ENCODE data around the gene SGMS1.
A peak's percentile ranks its signal among the peaks of the same experiment; 100 is the strongest.

SGMS1 gene

GRCh38 chr10:50415292-50415691 is 208.5 kb downstream of the SGMS1 start:
- Histone ChIP-seq H3K36me3 (replicated peaks) (no peaks in the 10 kb centered on the region), H3K9me3 (no peaks in the 10 kb centered on the region), H3K4me1 (peaks cover 38% of the 10 kb centered on the region), H3K27me3 (ENCODE audit: low read depth) (no peaks in the 10 kb centered on the region), H3K4me3 (no peak overlapping the region)
- in situ Hi-C loops (cut with MboI; ENCODE audit: low sequenced_read_pairs), result no loop called here
- DNase-seq (ENCODE audit: low spot score in 2 of 2), result no peak

- DNase-seq (ENCODE audit: low spot score in 2 of 2), result peak; percentile 55 to 79
- peaks cover 44% of the 10 kb centered on the region for H3K4me1 ChIP-seq
- H3K4me3 ChIP-seq, result no peak overlapping the region
- no peaks in the 10 kb centered on the region for H3K9me3 ChIP-seq
- H3K36me3 ChIP-seq (replicated peaks), result no peaks in the 10 kb centered on the region
- in situ Hi-C loops (cut with MboI; ENCODE audit: low sequenced_read_pairs), result no loop called here
- no peaks in the 10 kb centered on the region for H3K27me3 ChIP-seq (ENCODE audit: low read depth)
Measured at GRCh38 chr10:50410066-50410811, 213.5 kb downstream of the SGMS1 start.

GRCh38 chr10:50407076-50407801 is 216.5 kb downstream of the SGMS1 start:
- in situ Hi-C loops (cut with MboI; ENCODE audit: low sequenced_read_pairs), result no loop called here

GRCh38 chr10:50406457-50407070 is 217.2 kb downstream of the SGMS1 start:
- Histone ChIP-seq H3K4me1 (peaks cover 28% of the 10 kb centered on the region), H3K27me3 (ENCODE audit: low read depth) (no peaks in the 10 kb centered on the region), H3K36me3 (replicated peaks) (no peaks in the 10 kb centered on the region), H3K9me3 (no peaks in the 10 kb centered on the region), H3K4me3 (no peak overlapping the region)
- in situ Hi-C loops (cut with MboI; ENCODE audit: low sequenced_read_pairs), result no loop called here
- DNase-seq (ENCODE audit: low spot score in 2 of 2), result no peak

More at GRCh38 chr10:50407076-50407801, 216.5 kb downstream of the SGMS1 start:
- no peaks in the 10 kb centered on the region for H3K9me3 ChIP-seq
- H3K4me1 ChIP-seq, result peaks cover 28% of the 10 kb centered on the region
- no peaks in the 10 kb centered on the region for H3K36me3 ChIP-seq (replicated peaks)
- no peak for DNase-seq (ENCODE audit: low spot score in 2 of 2)
- H3K27me3 ChIP-seq (ENCODE audit: low read depth), result no peaks in the 10 kb centered on the region
- no peak overlapping the region for H3K4me3 ChIP-seq

- in situ Hi-C loops (cut with MboI; ENCODE audit: low sequenced_read_pairs), result no loop called here
- Histone ChIP-seq H3K36me3 (replicated peaks) (no peaks in the 10 kb centered on the region), H3K4me3 (no peak overlapping the region), H3K9me3 (no peaks in the 10 kb centered on the region), H3K4me1 (peaks cover 21% of the 10 kb centered on the region), H3K27me3 (ENCODE audit: low read depth) (no peaks in the 10 kb centered on the region)
- DNase-seq (ENCODE audit: low spot score in 2 of 2), result no peak
Measured at GRCh38 chr10:50405723-50406122, 218.0 kb downstream of the SGMS1 start.

- H3K27me3 ChIP-seq (ENCODE audit: low read depth), result no peaks in the 10 kb centered on the region
- H3K36me3 ChIP-seq (replicated peaks), result no peaks in the 10 kb centered on the region
- in situ Hi-C loops (cut with MboI; ENCODE audit: low sequenced_read_pairs), result no loop called here
- H3K4me3 ChIP-seq, result no peak overlapping the region
- H3K4me1 ChIP-seq, result peaks cover 5% of the 10 kb centered on the region
- no peak for DNase-seq (ENCODE audit: low spot score in 2 of 2)
- H3K9me3 ChIP-seq, result no peaks in the 10 kb centered on the region
Measured at GRCh38 chr10:50404021-50404773, 219.6 kb downstream of the SGMS1 start.

- H3K4me1 ChIP-seq, result peaks cover 5% of the 10 kb centered on the region; the same call in 1 of the 2 replicates
- no peaks in the 10 kb centered on the region for H3K9me3 ChIP-seq
- H3K4me3 ChIP-seq, result no peak overlapping the region
- H3K36me3 ChIP-seq (replicated peaks), result no peaks in the 10 kb centered on the region
- H3K27me3 ChIP-seq (ENCODE audit: low read depth), result no peaks in the 10 kb centered on the region
- DNase-seq (ENCODE audit: low spot score in 2 of 2), result no peak
- in situ Hi-C loops (cut with MboI; ENCODE audit: low sequenced_read_pairs), result no loop called here
Measured at GRCh38 chr10:50403074-50403473, 220.7 kb downstream of the SGMS1 start.

- in situ Hi-C loops (cut with MboI; ENCODE audit: low sequenced_read_pairs), result no loop called here
- DNase-seq (ENCODE audit: low spot score in 2 of 2), result no peak
- no peaks in the 10 kb centered on the region for H3K4me1 ChIP-seq
- H3K27me3 ChIP-seq (ENCODE audit: low read depth), result no peaks in the 10 kb centered on the region
- no peak overlapping the region for H3K4me3 ChIP-seq
- H3K9me3 ChIP-seq, result no peaks in the 10 kb centered on the region
- no peaks in the 10 kb centered on the region for H3K36me3 ChIP-seq (replicated peaks)
Measured at GRCh38 chr10:50402466-50402865, 221.3 kb downstream of the SGMS1 start.

GRCh38 chr10:50400694-50401093 is 223.1 kb downstream of the SGMS1 start:
- no peaks in the 10 kb centered on the region for H3K27me3 ChIP-seq (ENCODE audit: low read depth)
- DNase-seq (ENCODE audit: low spot score in 2 of 2), result no peak
- no peaks in the 10 kb centered on the region for H3K36me3 ChIP-seq (replicated peaks)
- no peaks in the 10 kb centered on the region for H3K4me1 ChIP-seq
- no peak overlapping the region for H3K4me3 ChIP-seq
- in situ Hi-C loops (cut with MboI; ENCODE audit: low sequenced_read_pairs), result no loop called here
- no peaks in the 10 kb centered on the region for H3K9me3 ChIP-seq

- in situ Hi-C loops (cut with MboI; ENCODE audit: low sequenced_read_pairs), result no loop called here
- no peaks in the 10 kb centered on the region for H3K9me3 ChIP-seq
Measured at GRCh38 chr10:50398823-50399222, 224.9 kb downstream of the SGMS1 start.

GRCh38 chr10:50398381-50398780 is 225.4 kb downstream of the SGMS1 start:
- Histone ChIP-seq H3K27me3 (ENCODE audit: low read depth) (no peaks in the 10 kb centered on the region), H3K36me3 (replicated peaks) (no peaks in the 10 kb centered on the region), H3K4me1 (no peaks in the 10 kb centered on the region), H3K4me3 (no peak overlapping the region), H3K9me3 (no peaks in the 10 kb centered on the region)
- in situ Hi-C loops (cut with MboI; ENCODE audit: low sequenced_read_pairs), result no loop called here
- no peak for DNase-seq (ENCODE audit: low spot score in 2 of 2)

More at GRCh38 chr10:50398823-50399222, 224.9 kb downstream of the SGMS1 start:
- H3K36me3 ChIP-seq (replicated peaks), result no peaks in the 10 kb centered on the region
- no peaks in the 10 kb centered on the region for H3K4me1 ChIP-seq
- H3K4me3 ChIP-seq, result no peak overlapping the region
- H3K27me3 ChIP-seq (ENCODE audit: low read depth), result no peaks in the 10 kb centered on the region
- no peak for DNase-seq (ENCODE audit: low spot score in 2 of 2)

- no peaks in the 10 kb centered on the region for H3K36me3 ChIP-seq (replicated peaks)
- no peak overlapping the region for H3K4me3 ChIP-seq
- in situ Hi-C loops (cut with MboI; ENCODE audit: low sequenced_read_pairs), result no loop called here
- no peaks in the 10 kb centered on the region for H3K4me1 ChIP-seq
- H3K9me3 ChIP-seq, result no peaks in the 10 kb centered on the region
- H3K27me3 ChIP-seq (ENCODE audit: low read depth), result no peaks in the 10 kb centered on the region
- DNase-seq (ENCODE audit: low spot score in 2 of 2), result no peak
Measured at GRCh38 chr10:50397312-50398140, 226.2 kb downstream of the SGMS1 start.
